ENCODE results near the gene KRT13.

GRCh38 chr17:41456204-41456603 is 49.2 kb downstream of the KRT13 start:
- TF ChIP-seq CTCF (IDR thresholded peaks at IDR 0.05; ENCODE audit: low read depth, low read length, missing input control) (no peak), HNF4G (IDR thresholded peaks at IDR 0.05) (no peak), MAX (IDR thresholded peaks at IDR 0.05) (no peak), TAF1 (conservative IDR thresholded peaks at IDR 0.05) (no peak)
- TF ChIP-seq, protein P1, sequence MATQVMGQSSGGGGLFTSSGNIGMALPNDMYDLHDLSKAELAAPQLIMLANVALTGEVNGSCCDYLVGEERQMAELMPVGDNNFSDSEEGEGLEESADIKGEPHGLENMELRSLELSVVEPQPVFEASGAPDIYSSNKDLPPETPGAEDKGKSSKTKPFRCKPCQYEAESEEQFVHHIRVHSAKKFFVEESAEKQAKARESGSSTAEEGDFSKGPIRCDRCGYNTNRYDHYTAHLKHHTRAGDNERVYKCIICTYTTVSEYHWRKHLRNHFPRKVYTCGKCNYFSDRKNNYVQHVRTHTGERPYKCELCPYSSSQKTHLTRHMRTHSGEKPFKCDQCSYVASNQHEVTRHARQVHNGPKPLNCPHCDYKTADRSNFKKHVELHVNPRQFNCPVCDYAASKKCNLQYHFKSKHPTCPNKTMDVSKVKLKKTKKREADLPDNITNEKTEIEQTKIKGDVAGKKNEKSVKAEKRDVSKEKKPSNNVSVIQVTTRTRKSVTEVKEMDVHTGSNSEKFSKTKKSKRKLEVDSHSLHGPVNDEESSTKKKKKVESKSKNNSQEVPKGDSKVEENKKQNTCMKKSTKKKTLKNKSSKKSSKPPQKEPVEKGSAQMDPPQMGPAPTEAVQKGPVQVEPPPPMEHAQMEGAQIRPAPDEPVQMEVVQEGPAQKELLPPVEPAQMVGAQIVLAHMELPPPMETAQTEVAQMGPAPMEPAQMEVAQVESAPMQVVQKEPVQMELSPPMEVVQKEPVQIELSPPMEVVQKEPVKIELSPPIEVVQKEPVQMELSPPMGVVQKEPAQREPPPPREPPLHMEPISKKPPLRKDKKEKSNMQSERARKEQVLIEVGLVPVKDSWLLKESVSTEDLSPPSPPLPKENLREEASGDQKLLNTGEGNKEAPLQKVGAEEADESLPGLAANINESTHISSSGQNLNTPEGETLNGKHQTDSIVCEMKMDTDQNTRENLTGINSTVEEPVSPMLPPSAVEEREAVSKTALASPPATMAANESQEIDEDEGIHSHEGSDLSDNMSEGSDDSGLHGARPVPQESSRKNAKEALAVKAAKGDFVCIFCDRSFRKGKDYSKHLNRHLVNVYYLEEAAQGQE (IDR thresholded peaks at IDR 0.05) = no peak
- TF ChIP-seq, protein P2, sequence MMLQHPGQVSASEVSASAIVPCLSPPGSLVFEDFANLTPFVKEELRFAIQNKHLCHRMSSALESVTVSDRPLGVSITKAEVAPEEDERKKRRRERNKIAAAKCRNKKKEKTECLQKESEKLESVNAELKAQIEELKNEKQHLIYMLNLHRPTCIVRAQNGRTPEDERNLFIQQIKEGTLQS (IDR thresholded peaks at IDR 0.05) = no peak
